HEK293 (cell line): Measurements from ENCODE around the gene SUSD3.

Source experiments
- CTCF ChIA-PET: fragments of 350-600 bp; formaldehyde crosslinking; extraction: SDS; loops from one replicate; lab custom pipeline; 2021; ENCODE audit warnings: antibody characterized with exemption; lab: Yijun Ruan, JAX
- POLR2A ChIA-PET: fragments of 300-600 bp; formaldehyde crosslinking; extraction: SDS; loops from one replicate; lab custom pipeline; 2020; ENCODE audit warnings: antibody characterized with exemption, inconsistent platforms; lab: Yijun Ruan, JAX
- H3K27ac ChIP-seq: fragments of 200-500 bp; sonication (Bioruptor generic); 2 replicates; pipeline ENCODE4 v1.5.1; 2014; ENCODE audit warnings: low read depth, low read length, control low read depth, inconsistent platforms; ENCODE audit errors: extremely low read depth
- H3K36me3 ChIP-seq, 2 experiments: fragments of 200-500 bp in 1 of 2; sonication (Bioruptor generic) in 1 of 2; 1 replicate in 1 of 2; 2 replicates in 1 of 2; pipeline ENCODE4 v1.5.1; 2014 to 2017; ENCODE audit warnings: inconsistent platforms in 2 of 2, low read length in 2 of 2; ENCODE audit not compliant: control insufficient read depth in 2 of 2, insufficient read depth in 1 of 2
- H3K4me1 ChIP-seq: fragments of 200-500 bp; sonication (Bioruptor generic); 2 replicates; pipeline ENCODE4 v1.5.1; 2014; ENCODE audit warnings: mild to moderate bottlenecking, low read length, inconsistent platforms; ENCODE audit not compliant: control insufficient read depth, insufficient read depth
- H3K4me3 ChIP-seq: 2 replicates; pipeline ENCODE4 v1.5.1; 2011; ENCODE audit warnings: low read depth, mild to moderate bottlenecking, control low read depth, low read length, moderate library complexity
- H3K9me3 ChIP-seq: fragments of 200-500 bp; sonication (Bioruptor generic); 2 replicates; pipeline ENCODE4 v1.5.1; 2014; ENCODE audit warnings: low read depth, low read length, inconsistent platforms; ENCODE audit not compliant: control insufficient read depth, insufficient read depth
- HOXD13 ChIP-seq: sonication (generic); formaldehyde crosslinking; IDR thresholded peaks from 2 replicates; pipeline ENCODE4 v1.8.0; 2022; ENCODE audit warnings: missing genetic modification reagents, borderline replicate concordance
- OSR2 ChIP-seq: fragments of 450-650 bp; formaldehyde crosslinking; IDR thresholded peaks from 2 replicates; pipeline ENCODE4 v1.5.1; 2016; ENCODE audit warnings: missing biosample characterization, missing genetic modification characterization
- SP7 ChIP-seq: fragments of 450-650 bp; formaldehyde crosslinking; IDR thresholded peaks from 2 replicates; pipeline ENCODE4 v1.5.1; 2016; ENCODE audit warnings: missing biosample characterization, missing genetic modification characterization
- TSHZ1 ChIP-seq: fragments of 450-650 bp; formaldehyde crosslinking; IDR thresholded peaks from 2 replicates; pipeline ENCODE4 v1.5.1; 2016; ENCODE audit warnings: missing biosample characterization, missing genetic modification characterization, borderline replicate concordance
- ZIC2 ChIP-seq: fragments of 450-650 bp; formaldehyde crosslinking; IDR thresholded peaks from 2 replicates; pipeline ENCODE4 v1.5.1; 2016; ENCODE audit warnings: missing biosample characterization, missing genetic modification characterization
- ZNF10 ChIP-seq: fragments of 450-650 bp; formaldehyde crosslinking; IDR thresholded peaks from 2 replicates; pipeline ENCODE4 v1.5.1; 2017; ENCODE audit warnings: missing biosample characterization, missing genetic modification characterization
- ZNF121 ChIP-seq: fragments of 450-650 bp; formaldehyde crosslinking; IDR thresholded peaks from 2 replicates; pipeline ENCODE4 v1.5.1; 2016; ENCODE audit warnings: missing biosample characterization, missing genetic modification characterization
- ZNF19 ChIP-seq: fragments of 450-650 bp; formaldehyde crosslinking; IDR thresholded peaks from 2 replicates; pipeline ENCODE4; 2016; ENCODE audit warnings: missing biosample characterization, missing genetic modification characterization, low read depth
- ZNF214 ChIP-seq: fragments of 450-650 bp; formaldehyde crosslinking; IDR thresholded peaks from 2 replicates; pipeline ENCODE4 v1.5.1; 2017; ENCODE audit warnings: missing biosample characterization, mild to moderate bottlenecking, missing genetic modification characterization, borderline replicate concordance
- ZNF366 ChIP-seq: fragments of 450-650 bp; formaldehyde crosslinking; conservative IDR thresholded peaks from 2 replicates; pipeline ENCODE4 v1.5.1; 2016; ENCODE audit warnings: missing biosample characterization, missing genetic modification characterization
- ZNF510 ChIP-seq: fragments of 450-650 bp; formaldehyde crosslinking; IDR thresholded peaks from 2 replicates; pipeline ENCODE4 v1.5.1; 2018; ENCODE audit warnings: mild to moderate bottlenecking, missing genetic modification characterization, missing biosample characterization; ENCODE audit not compliant: insufficient replicate concordance
- ZNF518A ChIP-seq: fragments of 450-650 bp; formaldehyde crosslinking; conservative IDR thresholded peaks from 2 replicates; pipeline ENCODE4 v1.5.1; 2016; ENCODE audit warnings: low read depth, missing biosample characterization, missing genetic modification characterization
- ZNF571 ChIP-seq: fragments of 450-650 bp; formaldehyde crosslinking; IDR thresholded peaks from 2 replicates; pipeline ENCODE4 v1.5.0; 2017; ENCODE audit warnings: missing biosample characterization, missing genetic modification characterization
- ZNF600 ChIP-seq: fragments of 450-650 bp; formaldehyde crosslinking; IDR thresholded peaks from 2 replicates; pipeline ENCODE4 v1.5.1; 2016; ENCODE audit warnings: missing biosample characterization, missing genetic modification characterization
- ZNF626 ChIP-seq: fragments of 450-650 bp; sonication (Bioruptor Pico); formaldehyde crosslinking; IDR thresholded peaks from 2 replicates; pipeline ENCODE4 v1.5.1; 2018; ENCODE audit warnings: missing biosample characterization, missing genetic modification characterization, inconsistent platforms
- ZNF629 ChIP-seq: fragments of 450-650 bp; formaldehyde crosslinking; IDR thresholded peaks from 2 replicates; pipeline ENCODE4 v1.5.1; 2017; ENCODE audit warnings: missing biosample characterization, missing genetic modification characterization
- ZNF639 ChIP-seq: fragments of 450-650 bp; formaldehyde crosslinking; IDR thresholded peaks from 2 replicates; pipeline ENCODE4 v1.5.1; 2016; ENCODE audit warnings: missing biosample characterization, missing genetic modification characterization
- ZNF645 ChIP-seq: fragments of 450-650 bp; formaldehyde crosslinking; IDR thresholded peaks from 2 replicates; pipeline ENCODE4; 2016; ENCODE audit warnings: missing biosample characterization, missing genetic modification characterization
- ZNF701 ChIP-seq: fragments of 450-650 bp; formaldehyde crosslinking; IDR thresholded peaks from 2 replicates; pipeline ENCODE4 v1.5.1; 2016; ENCODE audit warnings: missing biosample characterization, missing genetic modification characterization
- ZNF76 ChIP-seq: fragments of 450-650 bp; formaldehyde crosslinking; IDR thresholded peaks from 2 replicates; pipeline ENCODE4; 2016; ENCODE audit warnings: low read depth, missing biosample characterization, missing genetic modification characterization, borderline replicate concordance
- ZSCAN30 ChIP-seq: fragments of 450-650 bp; IDR thresholded peaks from 2 replicates; pipeline ENCODE4 v1.5.1; 2018; ENCODE audit warnings: missing biosample characterization, mild to moderate bottlenecking, missing genetic modification characterization, moderate library complexity

SUSD3 gene

GRCh38 chr9:93025736-93026135 lies 32.8 kb upstream of the SUSD3 start:
- ChIA-PET CTCF (interaction anchor here (1.4 kb wide), 1 partner anchor 22 kb away, joined by 3 read pairs; no protein-coding TSS in a partner anchor), POLR2A (interaction anchor here (0.6 kb wide), 1 partner anchor 1365 kb away, joined by 3 read pairs; no protein-coding TSS in a partner anchor)
- no peaks in the 10 kb centered on the region for H3K9me3 ChIP-seq
- H3K4me1 ChIP-seq = no peaks in the 10 kb centered on the region
- H3K4me3 ChIP-seq = no peak overlapping the region
- H3K36me3 ChIP-seq = no peaks in the 10 kb centered on the region
- peak; percentile 67 for TF ChIP-seq ZIC2 (tag by site-specific recombination)
- TF ChIP-seq ZNF571 = no peak
- H3K27ac ChIP-seq = no peak overlapping the region

GRCh38 chr9:93026640-93027039 lies 31.9 kb upstream of the SUSD3 start:
- H3K4me3 ChIP-seq = no peak overlapping the region
- H3K36me3 ChIP-seq = no peaks in the 10 kb centered on the region
- CTCF ChIA-PET = interaction anchor here (0.6 kb wide), 1 partner anchor 40 kb away, joined by 3 read pairs; no protein-coding TSS in a partner anchor
- H3K27ac ChIP-seq = no peak overlapping the region
- TF ChIP-seq ZNF571 (no peak), ZSCAN30 (no peak), ZNF366 (tag by site-specific recombination) (no peak), ZNF19 (tag by site-specific recombination) (no peak), ZNF510 (tag by site-specific recombination) (no peak), ZNF214 (tag by site-specific recombination) (no peak), ZNF10 (tag by site-specific recombination) (no peak)
- POLR2A ChIA-PET = no interaction called here
- H3K4me1 ChIP-seq = no peaks in the 10 kb centered on the region
- no peaks in the 10 kb centered on the region for H3K9me3 ChIP-seq

- Histone ChIP-seq H3K36me3 (no peaks in the 10 kb centered on the region), H3K9me3 (no peaks in the 10 kb centered on the region), H3K4me1 (no peaks in the 10 kb centered on the region), H3K4me3 (no peak overlapping the region), H3K27ac (no peak overlapping the region)
- CTCF ChIA-PET = no interaction called here
- POLR2A ChIA-PET = no interaction called here
- no peak for TF ChIP-seq ZNF76 (tag by site-specific recombination)
- TF ChIP-seq ZNF701 (tag by site-specific recombination) = no peak
- TF ChIP-seq TSHZ1 = no peak
- no peak for TF ChIP-seq ZNF626 (tag by site-specific recombination)
- TF ChIP-seq SP7 (tag by site-specific recombination) = no peak
- TF ChIP-seq OSR2 = no peak
- no peak for TF ChIP-seq HOXD13 (CRISPR knock-in tag)
- no peak for TF ChIP-seq ZNF639 (tag by site-specific recombination)
- no peak for TF ChIP-seq ZNF645
- no peak for TF ChIP-seq ZNF518A
- no peak for TF ChIP-seq ZNF600 (tag by site-specific recombination)
- TF ChIP-seq ZNF629 = no peak
- TF ChIP-seq ZNF121 (tag by site-specific recombination) = no peak
These were observed 30.8 kb upstream of the SUSD3 start for GRCh38 chr9:93027750-93028149.
